PC-3 (cell line): ENCODE results near the gene KCNK4. TPM values are rescaled to one million over a fixed set of nuclear protein-coding genes. Genes with fewer than 3 reads are reported as not detected.

ENCODE experiments used
- ATAC-seq: fragments of 200-7000 bp; cut with Tn5 transposase; 2 replicates; pipeline ENCODE4 v1.9.1; 2020; ENCODE audit warnings: mild to moderate bottlenecking, moderate library complexity
- BruUV-seq: library from RNA; stranded (reverse); fragments of 400-500 nt; replicated peaks from 2 replicates; lab custom pipeline; 2021; lab: Mats Ljungman, UMichigan
- CTCF ChIA-PET: fragments of 300-600 bp; sonication (Branson Sonifier 250); formaldehyde crosslinking; loops from one replicate; lab custom pipeline; 2022; ENCODE audit warnings: antibody characterized with exemption; lab: Charles Lee
- POLR2A ChIA-PET: fragments of 300-600 bp; sonication (Branson Sonifier 250); formaldehyde crosslinking; loops from one replicate; lab custom pipeline; 2022; ENCODE audit warnings: antibody characterized with exemption; ENCODE audit not compliant: unreplicated experiment; lab: Charles Lee
- DNase-seq: peaks from one replicate; pipeline ENCODE4 v3.0.0-alpha.2; 2015
- H2AFZ ChIP-seq: fragments of 300-600 bp; sonication (generic); 2 replicates; pipeline ENCODE4 v1.6.0; 2016; ENCODE audit warnings: antibody characterized with exemption, low read length
- H3F3A ChIP-seq: fragments of 300-600 bp; sonication (generic); one replicate; pipeline ENCODE4 v1.6.0; 2017; ENCODE audit warnings: antibody characterized with exemption, low read length, control low read depth, mild to moderate bottlenecking; ENCODE audit not compliant: unreplicated experiment
- H3K27ac ChIP-seq: fragments of 300-600 bp; sonication (generic); 2 replicates; pipeline ENCODE4 v1.5.1; 2016; ENCODE audit warnings: mild to moderate bottlenecking, low read length
- H3K27me3 ChIP-seq: fragments of 300-600 bp; sonication (generic); 2 replicates; pipeline ENCODE4 v1.6.1; 2016; ENCODE audit warnings: low read length, mixed read lengths
- H3K36me3 ChIP-seq: fragments of 300-600 bp; sonication (generic); 2 replicates; pipeline ENCODE4 v1.6.1; 2016; ENCODE audit warnings: low read depth, mixed run types, low read length, mixed read lengths
- H3K4me1 ChIP-seq: fragments of 300-600 bp; sonication (generic); 2 replicates; pipeline ENCODE4 v1.5.1; 2016; ENCODE audit warnings: low read length; ENCODE audit not compliant: insufficient read depth
- H3K4me2 ChIP-seq: fragments of 300-600 bp; sonication (generic); 2 replicates; pipeline ENCODE4 v1.6.0; 2016; ENCODE audit warnings: low read length
- H3K4me3 ChIP-seq: fragments of 300-600 bp; sonication (generic); 2 replicates; pipeline ENCODE4 v1.5.1; 2016; ENCODE audit warnings: mild to moderate bottlenecking, low read length, mixed read lengths
- H3K79me2 ChIP-seq: fragments of 300-600 bp; sonication (generic); 2 replicates; pipeline ENCODE4 v1.6.1; 2017; ENCODE audit warnings: low read length, mixed read lengths
- H3K9ac ChIP-seq: fragments of 300-600 bp; sonication (generic); 2 replicates; pipeline ENCODE4 v1.6.0; 2016; ENCODE audit warnings: mild to moderate bottlenecking, low read length
- H3K9me2 ChIP-seq: fragments of 300-600 bp; sonication (generic); replicated peaks from 2 replicates; pipeline ENCODE4 v1.6.1; 2016; ENCODE audit warnings: mixed run types, low read length, mixed read lengths
- H3K9me3 ChIP-seq: fragments of 300-600 bp; sonication (generic); 2 replicates; pipeline ENCODE4 v1.6.1; 2016; ENCODE audit warnings: low read length, mixed read lengths
- H4K20me1 ChIP-seq: fragments of 300-600 bp; sonication (generic); 2 replicates; pipeline ENCODE4 v1.6.1; 2016; ENCODE audit warnings: low read length, mixed read lengths
- CTCF ChIP-seq: fragments of 300-600 bp; sonication (generic); conservative IDR thresholded peaks from 2 replicates; pipeline ENCODE4 v1.5.1; 2017; ENCODE audit warnings: antibody characterized with exemption, low read depth, mild to moderate bottlenecking, low read length
- EZH2 ChIP-seq: fragments of 300-600 bp; sonication (generic); IDR thresholded peaks from one replicate; pipeline ENCODE4 v1.6.1; 2017; ENCODE audit warnings: antibody characterized with exemption, mild to moderate bottlenecking, low read length; ENCODE audit not compliant: unreplicated experiment
- EZH2phosphoT487 ChIP-seq: fragments of 300-600 bp; sonication (generic); IDR thresholded peaks from 2 replicates; pipeline ENCODE4 v1.6.1; 2018; ENCODE audit warnings: mild to moderate bottlenecking, antibody characterized with exemption, low read length, borderline replicate concordance
- intact Hi-C: fragments of 100-400 bp; cut with micrococcal nuclease; formaldehyde crosslinking; loops from 2 replicates; pipeline ENCODE4 v1.9.0; 2023
- total RNA-seq: library from RNA; depleted of rRNA; stranded (reverse); fragments of >200 nt; gene quantifications from 2 replicates; pipeline ENCODE4 v1.2.3, GENCODE V29; 2014

The KCNK4 gene
- total RNA-seq, 1 experiment from 2014 or later, result 1.2 TPM

DNA sequence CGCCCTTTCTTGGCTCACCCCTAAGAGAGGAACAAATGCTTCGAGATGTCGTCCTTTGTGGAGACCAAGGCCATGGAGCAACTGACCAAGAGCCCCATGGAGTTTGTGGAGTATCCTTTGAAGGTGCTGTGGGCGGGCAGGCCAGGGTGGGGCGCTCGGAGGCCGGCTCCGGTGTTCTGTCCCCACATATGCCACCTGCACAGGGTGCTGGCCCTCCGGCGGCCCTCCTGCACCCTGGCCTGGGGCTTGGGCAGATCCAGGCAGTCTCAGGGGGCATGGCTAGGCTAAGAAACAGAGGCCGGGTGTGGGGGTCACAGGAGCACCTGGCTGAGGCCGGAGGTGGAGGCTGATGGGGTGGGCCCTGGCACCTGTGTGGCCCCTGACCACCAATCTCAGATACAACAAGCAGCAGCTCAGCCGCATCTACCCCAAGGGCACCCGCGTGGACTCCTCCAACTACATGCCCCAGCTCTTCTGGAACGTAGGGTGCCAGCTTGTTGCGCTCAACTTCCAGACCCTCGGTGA lies 29.5 kb upstream of the KCNK4 start:
- DNase-seq, result no peak
- no peaks in the 10 kb centered on the region for H3K27me3 ChIP-seq
- no peak for TF ChIP-seq CTCF
- no peak for TF ChIP-seq EZH2phosphoT487
- TF ChIP-seq EZH2, result no peak
- no peak overlapping the region for H3K4me3 ChIP-seq
- H3K27ac ChIP-seq, result no peak overlapping the region
- H3K36me3 ChIP-seq, result peaks cover 44% of the 10 kb centered on the region
- no peaks in the 10 kb centered on the region for H3K9me2 ChIP-seq
- no peak overlapping the region for H3K9ac ChIP-seq
- intact Hi-C loops, result no loop called here
- no TSS peak for BruUV-seq
- CTCF ChIA-PET, result interaction anchor here (1.0 kb wide), 1 partner anchor 94 kb away, joined by 4 read pairs; no protein-coding TSS in a partner anchor
- H3K9me3 ChIP-seq, result no peaks in the 10 kb centered on the region
- ATAC-seq, result no peak
- POLR2A ChIA-PET, result no interaction called here
- H3K4me2 ChIP-seq, result no peak overlapping the region
- H3F3A ChIP-seq, result no peaks in the 10 kb centered on the region
- 0 out of 2 replicates have a peak, but pooled peaks cover 3% of the 10 kb centered on the region for H4K20me1 ChIP-seq
- H3K4me1 ChIP-seq, result peaks cover 9% of the 10 kb centered on the region
- H3K79me2 ChIP-seq, result no peaks in the 10 kb centered on the region
- H2AFZ ChIP-seq, result no peak overlapping the region

GRCh38 chr11:64262271-64263002 lies 28.7 kb upstream of the KCNK4 start:
- Histone ChIP-seq H3K4me3 (no peak overlapping the region), H3K4me1 (peaks cover 8% of the 10 kb centered on the region; the same call in 1 of the 2 replicates), H3K27me3 (no peaks in the 10 kb centered on the region), H3K9ac (no peak overlapping the region), H3K9me2 (no peaks in the 10 kb centered on the region), H3K36me3 (peaks cover 42% of the 10 kb centered on the region), H2AFZ (no peak overlapping the region), H3F3A (no peaks in the 10 kb centered on the region), H3K79me2 (no peaks in the 10 kb centered on the region), H4K20me1 (0 out of 2 replicates have a peak, but pooled peaks cover 3% of the 10 kb centered on the region), H3K9me3 (no peaks in the 10 kb centered on the region), H3K27ac (no peak overlapping the region), H3K4me2 (no peak overlapping the region)
- POLR2A ChIA-PET, result no interaction called here
- CTCF ChIA-PET, result interaction anchor here (1.0 kb wide), 1 partner anchor 93 kb away, joined by 4 read pairs; no protein-coding TSS in a partner anchor
- no peak for ATAC-seq
- no peak for TF ChIP-seq CTCF
- TF ChIP-seq EZH2phosphoT487, result no peak
- TF ChIP-seq EZH2, result no peak
- no peak for DNase-seq
- no TSS peak for BruUV-seq
- intact Hi-C loops, result no loop called here
